HCT116 (cell line): ENCODE measurements around the gene NGFR.

Source experiments
- EZH2 ChIP-seq: fragments of 200-600 bp; sonication (generic); IDR thresholded peaks from 2 replicates; pipeline ENCODE4 v1.6.1; 2017; ENCODE audit warnings: antibody characterized with exemption, mixed run types
- REST ChIP-seq: IDR thresholded peaks from 2 replicates; pipeline ENCODE4 v1.6.1; 2012; ENCODE audit warnings: low read depth

GRCh38 chr17:49472527-49472926, 22.6 kb upstream of the NGFR start:
- TF ChIP-seq EZH2 (no peak), REST (no peak)
